Neural progenitor cell (in vitro differentiated cells): ENCODE results near the gene OR10A2. TPM values are rescaled to one million over a fixed set of nuclear protein-coding genes. Genes with fewer than 3 reads are reported as not detected.

Experiments
- DNase-seq: peaks from one replicate; pipeline ENCODE4 v3.0.0-alpha.2; 2016; ENCODE audit warnings: low spot score
- H2AFZ ChIP-seq: fragments of 200-600 bp; sonication (generic); replicated peaks from 2 replicates; pipeline ENCODE4 v1.6.1; 2016; ENCODE audit warnings: antibody characterized with exemption
- H3F3A ChIP-seq: fragments of 200-600 bp; sonication (generic); 2 replicates; pipeline ENCODE4 v1.6.1; 2016; ENCODE audit warnings: antibody characterized with exemption, low read depth
- H3K27ac ChIP-seq: fragments of 200-600 bp; sonication (generic); 2 replicates; pipeline ENCODE4 v1.5.1; 2016; ENCODE audit warnings: mild to moderate bottlenecking
- H3K27me3 ChIP-seq: fragments of 200-600 bp; sonication (generic); 2 replicates; pipeline ENCODE4 v1.6.1; 2016; ENCODE audit warnings: mild to moderate bottlenecking, moderate library complexity
- H3K36me3 ChIP-seq: fragments of 200-600 bp; sonication (generic); 2 replicates; pipeline ENCODE4 v1.5.1; 2016
- H3K4me1 ChIP-seq: fragments of 200-600 bp; sonication (generic); 2 replicates; pipeline ENCODE4 v1.6.1; 2016; ENCODE audit warnings: mixed run types
- H3K4me2 ChIP-seq: fragments of 200-600 bp; sonication (generic); 2 replicates; pipeline ENCODE4 v1.6.1; 2016
- H3K4me3 ChIP-seq: fragments of 200-600 bp; sonication (generic); 2 replicates; pipeline ENCODE4 v1.5.1; 2016
- H3K79me2 ChIP-seq: fragments of 200-600 bp; sonication (generic); 2 replicates; pipeline ENCODE4 v1.6.1; 2016; ENCODE audit warnings: low read depth
- H3K9ac ChIP-seq: fragments of 200-600 bp; sonication (generic); 2 replicates; pipeline ENCODE4 v1.6.1; 2016
- H3K9me3 ChIP-seq: fragments of 200-600 bp; sonication (generic); 2 replicates; pipeline ENCODE4 v1.5.1; 2016; ENCODE audit warnings: low read depth
- H4K20me1 ChIP-seq: fragments of 200-600 bp; sonication (generic); 2 replicates; pipeline ENCODE4 v1.6.1; 2016; ENCODE audit warnings: low read depth
- H3K27ac Mint-ChIP-seq: 3 replicates; pipeline ENCODE4 v1.8.0; 2021; ENCODE audit warnings: mixed read lengths
- H3K27me3 Mint-ChIP-seq: 2 replicates; pipeline ENCODE4 v1.8.0; 2022; ENCODE audit warnings: low read depth, mild to moderate bottlenecking, inconsistent platforms, moderate library complexity, mixed read lengths; ENCODE audit not compliant: insufficient read depth
- H3K36me3 Mint-ChIP-seq: 3 replicates; pipeline ENCODE4 v1.8.0; 2021; ENCODE audit warnings: mixed read lengths
- H3K4me1 Mint-ChIP-seq: 3 replicates; pipeline ENCODE4 v1.8.0; 2021; ENCODE audit warnings: mixed read lengths
- H3K4me3 Mint-ChIP-seq: 3 replicates; pipeline ENCODE4 v1.8.0; 2021; ENCODE audit warnings: mild to moderate bottlenecking, moderate library complexity, mixed read lengths
- H3K9me3 Mint-ChIP-seq: 3 replicates; pipeline ENCODE4 v1.8.0; 2020; ENCODE audit warnings: mixed read lengths
- EZH2 ChIP-seq: fragments of 200-600 bp; sonication (generic); IDR thresholded peaks from 2 replicates; pipeline ENCODE4 v1.6.1; 2017; ENCODE audit warnings: antibody characterized with exemption, mild to moderate bottlenecking, moderate library complexity
- EZH2phosphoT487 ChIP-seq: fragments of 200-600 bp; sonication (generic); IDR thresholded peaks from 2 replicates; pipeline ENCODE4 v1.6.1; 2017; ENCODE audit warnings: antibody characterized with exemption
- total RNA-seq: library from RNA; depleted of rRNA; stranded (reverse); fragments of >200 nt; gene quantifications from 2 replicates; pipeline ENCODE4 v1.2.3, GENCODE V29; 2015; ENCODE audit warnings: low replicate concordance
- TF ChIP-seq, protein P1 (sequence below): fragments of 200-600 bp; sonication (generic); IDR thresholded peaks from 2 replicates; pipeline ENCODE4 v1.5.1; 2017; ENCODE audit warnings: antibody characterized with exemption, mild to moderate bottlenecking

OR10A2 gene
- total RNA-seq, 1 donor from 2014 or later = not detected

DNA sequence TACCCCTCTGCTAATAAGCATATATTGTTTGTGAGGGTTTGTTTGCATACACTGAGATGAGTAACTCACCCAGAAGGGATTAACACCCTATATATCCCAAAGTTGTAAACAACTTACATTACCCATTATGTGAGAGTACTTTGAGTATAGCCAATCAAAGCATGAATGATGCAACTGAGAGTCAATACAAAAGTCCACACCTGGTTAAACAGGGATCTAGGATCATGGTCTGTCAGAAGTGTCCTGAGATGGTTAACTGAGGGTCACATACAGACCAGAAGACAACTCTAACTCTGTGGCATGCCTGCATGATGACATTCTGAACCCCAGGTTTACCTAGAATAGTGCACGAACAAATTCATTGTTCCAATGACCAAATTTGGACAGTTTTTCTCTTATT is 34.8 kb upstream of the OR10A2 start:
- no peak overlapping the region for H3K4me2 ChIP-seq
- peaks cover 3% of the 10 kb centered on the region for H3K27me3 Mint-ChIP-seq
- no peak overlapping the region for H3K9ac ChIP-seq
- H3K79me2 ChIP-seq = no peaks in the 10 kb centered on the region
- no peaks in the 10 kb centered on the region for H3K36me3 ChIP-seq
- peaks cover 2% of the 10 kb centered on the region for H3K4me1 Mint-ChIP-seq
- no peaks in the 10 kb centered on the region for H3K9me3 ChIP-seq
- H3K27ac ChIP-seq = no peak overlapping the region
- no peaks in the 10 kb centered on the region for H4K20me1 ChIP-seq
- no peaks in the 10 kb centered on the region for H3F3A ChIP-seq
- no peaks in the 10 kb centered on the region for H3K36me3 Mint-ChIP-seq
- TF ChIP-seq EZH2phosphoT487 (no peak), EZH2 (no peak)
- TF ChIP-seq, protein P1, sequence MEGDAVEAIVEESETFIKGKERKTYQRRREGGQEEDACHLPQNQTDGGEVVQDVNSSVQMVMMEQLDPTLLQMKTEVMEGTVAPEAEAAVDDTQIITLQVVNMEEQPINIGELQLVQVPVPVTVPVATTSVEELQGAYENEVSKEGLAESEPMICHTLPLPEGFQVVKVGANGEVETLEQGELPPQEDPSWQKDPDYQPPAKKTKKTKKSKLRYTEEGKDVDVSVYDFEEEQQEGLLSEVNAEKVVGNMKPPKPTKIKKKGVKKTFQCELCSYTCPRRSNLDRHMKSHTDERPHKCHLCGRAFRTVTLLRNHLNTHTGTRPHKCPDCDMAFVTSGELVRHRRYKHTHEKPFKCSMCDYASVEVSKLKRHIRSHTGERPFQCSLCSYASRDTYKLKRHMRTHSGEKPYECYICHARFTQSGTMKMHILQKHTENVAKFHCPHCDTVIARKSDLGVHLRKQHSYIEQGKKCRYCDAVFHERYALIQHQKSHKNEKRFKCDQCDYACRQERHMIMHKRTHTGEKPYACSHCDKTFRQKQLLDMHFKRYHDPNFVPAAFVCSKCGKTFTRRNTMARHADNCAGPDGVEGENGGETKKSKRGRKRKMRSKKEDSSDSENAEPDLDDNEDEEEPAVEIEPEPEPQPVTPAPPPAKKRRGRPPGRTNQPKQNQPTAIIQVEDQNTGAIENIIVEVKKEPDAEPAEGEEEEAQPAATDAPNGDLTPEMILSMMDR = no peak
- H3K27ac Mint-ChIP-seq = no peak overlapping the region
- H3K4me1 ChIP-seq = peaks cover under 1% of the 10 kb centered on the region
- no peak for DNase-seq
- H3K27me3 ChIP-seq = no peaks in the 10 kb centered on the region
- H3K4me3 Mint-ChIP-seq = no peak overlapping the region
- H2AFZ ChIP-seq = no peak overlapping the region
- no peak overlapping the region for H3K4me3 ChIP-seq
- no peaks in the 10 kb centered on the region for H3K9me3 Mint-ChIP-seq

DNA sequence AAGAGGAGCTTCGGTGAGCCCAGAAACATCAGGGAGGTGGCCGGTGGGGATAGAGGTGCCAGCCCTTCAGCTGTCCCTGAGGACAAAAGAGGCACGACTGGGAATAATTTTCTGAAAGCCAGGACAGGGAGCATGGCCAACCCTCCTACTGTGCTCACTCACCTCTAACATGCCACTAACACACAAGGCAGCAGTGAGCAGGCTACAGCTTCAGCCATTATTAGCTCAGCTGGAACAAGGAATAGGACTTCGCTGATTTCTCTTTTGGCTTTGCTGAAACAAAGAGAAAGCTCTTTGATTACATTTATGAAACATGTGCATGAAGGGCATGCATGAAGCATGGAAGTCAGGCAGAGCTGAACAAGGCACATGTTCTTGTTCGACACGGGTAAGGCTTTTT is 29.5 kb upstream of the OR10A2 start:
- no peaks in the 10 kb centered on the region for H3K27me3 ChIP-seq

DNA sequence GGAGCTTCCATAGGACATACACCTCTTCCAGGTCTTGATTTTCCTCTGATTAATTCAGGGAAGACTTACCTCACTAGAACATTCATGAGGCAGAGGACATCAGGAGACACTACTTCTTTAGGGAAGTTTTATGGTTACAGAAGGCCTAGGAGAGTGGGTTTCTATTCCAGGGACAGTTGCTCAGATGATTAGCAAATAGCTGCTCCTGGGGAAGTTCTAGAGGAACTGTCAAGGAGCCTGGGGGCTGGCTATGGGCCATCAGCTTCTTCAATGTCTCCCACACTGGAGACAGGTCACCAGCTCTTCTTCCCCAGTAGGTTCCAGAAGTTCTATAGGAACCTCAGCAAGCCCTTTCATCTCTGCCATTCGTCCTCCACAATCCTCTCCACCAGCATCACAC is 28.8 kb upstream of the OR10A2 start:
- Histone ChIP-seq H3K4me3 (no peak overlapping the region), H2AFZ (no peak overlapping the region), H3K9ac (no peak overlapping the region), H3K27ac (no peak overlapping the region), H3K4me1 (peaks cover 7% of the 10 kb centered on the region), H4K20me1 (no peaks in the 10 kb centered on the region), H3K4me2 (no peak overlapping the region), H3K27me3 (no peaks in the 10 kb centered on the region), H3K79me2 (no peaks in the 10 kb centered on the region), H3F3A (no peaks in the 10 kb centered on the region), H3K9me3 (no peaks in the 10 kb centered on the region), H3K36me3 (no peaks in the 10 kb centered on the region)
- H3K9me3 Mint-ChIP-seq = no peaks in the 10 kb centered on the region
- no peaks in the 10 kb centered on the region for H3K36me3 Mint-ChIP-seq
- DNase-seq = no peak
- no peak overlapping the region for H3K4me3 Mint-ChIP-seq
- H3K27ac Mint-ChIP-seq = peak overlapping the region; percentile 33
- TF ChIP-seq EZH2 (no peak), EZH2phosphoT487 (no peak)
- TF ChIP-seq, protein P1 = no peak
- peaks cover 10% of the 10 kb centered on the region for H3K4me1 Mint-ChIP-seq
- peaks cover 2% of the 10 kb centered on the region for H3K27me3 Mint-ChIP-seq

More for the DNA sequence above, 29.5 kb upstream of the OR10A2 start:
- Mint-ChIP-seq H3K4me1 (peaks cover 10% of the 10 kb centered on the region), H3K36me3 (no peaks in the 10 kb centered on the region), H3K4me3 (peak overlapping the region; percentile 11), H3K27me3 (peaks cover 5% of the 10 kb centered on the region), H3K9me3 (no peaks in the 10 kb centered on the region), H3K27ac (peak overlapping the region; percentile 79)
- Histone ChIP-seq H3K9ac (no peak overlapping the region), H2AFZ (no peak overlapping the region), H3K9me3 (no peaks in the 10 kb centered on the region), H3K27ac (no peak overlapping the region), H3K79me2 (no peaks in the 10 kb centered on the region), H3K4me1 (peaks cover 7% of the 10 kb centered on the region), H3K36me3 (no peaks in the 10 kb centered on the region), H3K4me3 (no peak overlapping the region), H4K20me1 (no peaks in the 10 kb centered on the region), H3F3A (no peaks in the 10 kb centered on the region), H3K4me2 (peak overlapping the region; percentile 18)
- no peak for DNase-seq
- TF ChIP-seq EZH2 = no peak
- no peak for TF ChIP-seq EZH2phosphoT487
- TF ChIP-seq, protein P1 = no peak
